SK-N-MC (cell line): ENCODE measurements around the gene PFDN2.

Experiments used
- EZH2 ChIP-seq: fragments of 200-600 bp; sonication (generic); IDR thresholded peaks from one replicate; pipeline ENCODE4 v1.6.1; 2017; ENCODE audit warnings: antibody characterized with exemption
- POLR2AphosphoS5 ChIP-seq: IDR thresholded peaks from 2 replicates; pipeline ENCODE4 v1.6.1; 2012; ENCODE audit warnings: mild to moderate bottlenecking, low read depth, low read length, borderline replicate concordance

DNA sequence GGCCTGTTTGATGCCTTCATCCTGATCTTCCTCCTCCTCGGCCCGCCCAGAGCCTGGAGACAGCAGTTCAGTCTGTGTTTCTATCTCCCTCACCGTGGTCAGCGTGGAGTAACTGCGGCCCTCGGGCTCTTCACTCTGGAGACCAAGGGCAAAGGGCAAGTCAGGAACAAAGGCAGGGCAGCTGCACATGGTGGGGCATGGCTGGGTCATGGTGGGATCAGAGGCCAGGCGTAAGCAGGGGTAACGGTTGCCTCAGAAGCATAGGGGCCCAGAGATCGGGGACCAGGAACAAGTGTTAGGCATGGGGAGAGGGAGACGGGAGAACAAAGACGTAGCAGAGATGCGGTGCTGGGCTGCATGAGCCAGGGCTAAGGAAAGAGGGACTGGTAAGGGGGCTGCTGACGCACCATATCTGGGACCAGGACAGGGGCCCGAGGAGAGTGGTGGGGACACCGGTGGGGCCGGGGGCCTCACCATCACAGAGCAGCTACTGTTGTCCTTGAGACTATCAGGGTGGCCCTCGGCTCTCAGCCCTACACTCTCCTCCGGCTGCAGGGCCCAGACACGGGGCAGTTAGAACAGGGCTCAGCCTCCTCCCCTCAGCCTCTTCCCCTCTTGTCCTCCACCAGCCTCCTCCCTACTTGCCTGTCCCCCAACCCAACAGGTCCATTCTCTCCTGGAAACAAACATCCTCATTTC, 44.9 kb downstream of the PFDN2 start:
- TF ChIP-seq EZH2 (no peak), POLR2AphosphoS5 (no peak)
